WTC11 (cell line): ENCODE results near the gene HCAR2. TPM values are rescaled to one million over a fixed set of nuclear protein-coding genes. Genes with fewer than 3 reads are reported as not detected.
A peak's percentile ranks its signal among the peaks of the same experiment; 100 is the strongest.

Experiments
- ATAC-seq: fragments of 200-7000 bp; cut with Tn5 transposase; 2 replicates; pipeline ENCODE4 v1.10.0; 2021; ENCODE audit warnings: mild to moderate bottlenecking, moderate library complexity
- CTCF ChIA-PET: fragments of 300-600 bp; sonication (Branson Sonifier 250); formaldehyde crosslinking; loops from one replicate; lab custom pipeline; 2021; ENCODE audit warnings: antibody characterized with exemption; lab: Charles Lee
- POLR2A ChIA-PET: fragments of 350-600 bp; sonication (Branson Sonifier 250); formaldehyde crosslinking; loops from one replicate; lab custom pipeline; 2021; ENCODE audit warnings: antibody characterized with exemption; lab: Charles Lee
- DNase-seq: peaks from one replicate; pipeline ENCODE4 v3.0.0; 2021; ENCODE audit warnings: low spot score
- H3K27ac Mint-ChIP-seq: 2 replicates; pipeline ENCODE4 v1.8.0; 2021; ENCODE audit warnings: mixed read lengths
- H3K27me3 Mint-ChIP-seq: 2 replicates; pipeline ENCODE4 v1.8.0; 2021; ENCODE audit warnings: low read depth, mild to moderate bottlenecking, moderate library complexity, mixed read lengths
- H3K36me3 Mint-ChIP-seq: 2 replicates; pipeline ENCODE4 v1.8.0; 2021; ENCODE audit warnings: mixed read lengths
- H3K4me1 Mint-ChIP-seq: 2 replicates; pipeline ENCODE4 v1.8.0; 2022; ENCODE audit warnings: mixed read lengths
- H3K4me3 Mint-ChIP-seq: 2 replicates; pipeline ENCODE4 v1.8.0; 2021; ENCODE audit warnings: mild to moderate bottlenecking, moderate library complexity, mixed read lengths
- H3K9me3 Mint-ChIP-seq: 2 replicates; pipeline ENCODE4 v1.8.0; 2021; ENCODE audit warnings: mixed read lengths
- FOXK1 ChIP-seq: sonication (generic); formaldehyde crosslinking; IDR thresholded peaks from 2 replicates; pipeline ENCODE4 v1.8.0; 2022; ENCODE audit warnings: mild to moderate bottlenecking, moderate library complexity, missing genetic modification reagents
- GABPB1 ChIP-seq: sonication (generic); formaldehyde crosslinking; IDR thresholded peaks from 2 replicates; pipeline ENCODE4 v1.8.1; 2023; ENCODE audit warnings: mild to moderate bottlenecking, missing genetic modification reagents
- GRHL2 ChIP-seq: fragments of 250-450 bp; sonication (Bioruptor Pico); IDR thresholded peaks from 2 replicates; pipeline ENCODE4 v1.8.0; 2022; ENCODE audit warnings: mild to moderate bottlenecking, moderate library complexity; ENCODE audit not compliant: insufficient replicate concordance, severe bottlenecking
- JAZF1 ChIP-seq: fragments of 250-450 bp; sonication (Bioruptor Pico); IDR thresholded peaks from 2 replicates; pipeline ENCODE4 v1.9.0; 2021; ENCODE audit warnings: moderate library complexity, mild to moderate bottlenecking, inconsistent platforms
- OVOL2 ChIP-seq: fragments of 250-450 bp; sonication (Bioruptor Pico); IDR thresholded peaks from 2 replicates; pipeline ENCODE4 v1.9.0; 2021; ENCODE audit warnings: mild to moderate bottlenecking, borderline replicate concordance
- RORB ChIP-seq: fragments of 250-450 bp; sonication (Bioruptor Pico); IDR thresholded peaks from 2 replicates; pipeline ENCODE4 v1.9.0; 2021; ENCODE audit warnings: mild to moderate bottlenecking
- SMAD4 ChIP-seq: sonication (generic); formaldehyde crosslinking; IDR thresholded peaks from 2 replicates; pipeline ENCODE4 v1.8.0; 2022; ENCODE audit warnings: mild to moderate bottlenecking, missing genetic modification reagents
- ZBTB21 ChIP-seq: sonication (generic); formaldehyde crosslinking; IDR thresholded peaks from 2 replicates; pipeline ENCODE4 v1.8.1; 2023; ENCODE audit warnings: mild to moderate bottlenecking, missing genetic modification reagents, borderline replicate concordance
- ZNF121 ChIP-seq: sonication (generic); formaldehyde crosslinking; IDR thresholded peaks from 2 replicates; pipeline ENCODE4 v1.8.0; 2023; ENCODE audit warnings: missing genetic modification reagents
- ZNF423 ChIP-seq: fragments of 250-450 bp; sonication (Bioruptor Pico); IDR thresholded peaks from 2 replicates; pipeline ENCODE4 v2.1.2; 2022; ENCODE audit warnings: mild to moderate bottlenecking, moderate library complexity
- ZNF671 ChIP-seq: fragments of 250-450 bp; sonication (Bioruptor Pico); IDR thresholded peaks from 2 replicates; pipeline ENCODE4 v1.8.0; 2021; ENCODE audit warnings: mild to moderate bottlenecking
- total RNA-seq: library from RNA; stranded (reverse); gene quantifications from 3 replicates; pipeline ENCODE4 v1.2.3, GENCODE V29; 2021
- TF ChIP-seq, protein P1 (sequence below): sonication (generic); formaldehyde crosslinking; IDR thresholded peaks from 2 replicates; pipeline ENCODE4 v1.8.0; 2023; ENCODE audit warnings: mild to moderate bottlenecking, missing genetic modification reagents
- TF ChIP-seq, protein P2 (sequence below): sonication (generic); formaldehyde crosslinking; IDR thresholded peaks from 2 replicates; pipeline ENCODE4 v1.8.0; 2022; ENCODE audit warnings: mild to moderate bottlenecking, missing genetic modification reagents
- TF ChIP-seq, protein P3 (sequence below): sonication (generic); formaldehyde crosslinking; conservative IDR thresholded peaks from 2 replicates; pipeline ENCODE4 v1.8.1; 2022; ENCODE audit warnings: mild to moderate bottlenecking, missing genetic modification reagents
- TF ChIP-seq, protein P4 (sequence below): sonication (generic); formaldehyde crosslinking; IDR thresholded peaks from 2 replicates; pipeline ENCODE4 v1.8.0; 2022; ENCODE audit warnings: mild to moderate bottlenecking, missing genetic modification reagents
- TF ChIP-seq, protein P5 (sequence below): sonication (generic); formaldehyde crosslinking; IDR thresholded peaks from 2 replicates; pipeline ENCODE4 v1.8.1; 2023; ENCODE audit warnings: mild to moderate bottlenecking, moderate library complexity, missing genetic modification reagents
- TF ChIP-seq, protein P6 (sequence below): sonication (generic); formaldehyde crosslinking; IDR thresholded peaks from 2 replicates; pipeline ENCODE4 v1.8.1; 2023; ENCODE audit warnings: mild to moderate bottlenecking, missing genetic modification reagents, moderate library complexity
- TF ChIP-seq, protein P7 (sequence below): sonication (generic); formaldehyde crosslinking; IDR thresholded peaks from 2 replicates; pipeline ENCODE4 v1.8.1; 2022; ENCODE audit warnings: mild to moderate bottlenecking, moderate library complexity, missing genetic modification reagents
- TF ChIP-seq, protein P8 (sequence below): sonication (generic); formaldehyde crosslinking; IDR thresholded peaks from 2 replicates; pipeline ENCODE4 v1.8.1; 2023; ENCODE audit warnings: mild to moderate bottlenecking, missing genetic modification reagents, moderate library complexity
- TF ChIP-seq, protein P9 (sequence below): fragments of 250-450 bp; sonication (Bioruptor Pico); IDR thresholded peaks from 2 replicates; pipeline ENCODE4 v1.9.0; 2021; ENCODE audit warnings: mild to moderate bottlenecking
- TF ChIP-seq, protein P10 (sequence below): sonication (generic); formaldehyde crosslinking; conservative IDR thresholded peaks from 2 replicates; pipeline ENCODE4 v1.8.1; 2023; ENCODE audit warnings: mild to moderate bottlenecking, low read depth, missing genetic modification reagents, moderate library complexity

Gene HCAR2
- total RNA-seq, 1 experiment from 2014 or later, result not detected

DNA sequence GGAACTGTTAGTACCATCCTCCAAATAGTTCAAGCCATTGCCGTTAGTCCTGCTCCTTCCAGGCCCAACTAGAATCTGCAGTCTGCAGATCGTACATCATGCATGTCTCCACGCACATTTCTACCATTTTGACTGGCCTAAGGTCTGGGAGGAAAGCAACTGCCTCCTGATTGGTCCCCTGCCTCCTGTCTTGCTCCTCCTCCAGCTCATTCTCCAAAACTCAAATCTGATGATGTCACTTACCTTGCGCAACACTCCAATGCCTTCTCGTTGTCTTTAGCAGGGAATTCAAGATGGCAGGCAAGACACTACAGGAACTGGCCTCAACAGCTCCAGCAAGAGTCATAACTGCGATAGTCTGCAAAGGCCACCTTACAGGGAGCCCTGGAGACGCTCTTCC lies 37.2 kb upstream of the HCAR2 start (continued):
- no peak for TF ChIP-seq ZNF121 (CRISPR knock-in tag)
- TF ChIP-seq, protein P1, sequence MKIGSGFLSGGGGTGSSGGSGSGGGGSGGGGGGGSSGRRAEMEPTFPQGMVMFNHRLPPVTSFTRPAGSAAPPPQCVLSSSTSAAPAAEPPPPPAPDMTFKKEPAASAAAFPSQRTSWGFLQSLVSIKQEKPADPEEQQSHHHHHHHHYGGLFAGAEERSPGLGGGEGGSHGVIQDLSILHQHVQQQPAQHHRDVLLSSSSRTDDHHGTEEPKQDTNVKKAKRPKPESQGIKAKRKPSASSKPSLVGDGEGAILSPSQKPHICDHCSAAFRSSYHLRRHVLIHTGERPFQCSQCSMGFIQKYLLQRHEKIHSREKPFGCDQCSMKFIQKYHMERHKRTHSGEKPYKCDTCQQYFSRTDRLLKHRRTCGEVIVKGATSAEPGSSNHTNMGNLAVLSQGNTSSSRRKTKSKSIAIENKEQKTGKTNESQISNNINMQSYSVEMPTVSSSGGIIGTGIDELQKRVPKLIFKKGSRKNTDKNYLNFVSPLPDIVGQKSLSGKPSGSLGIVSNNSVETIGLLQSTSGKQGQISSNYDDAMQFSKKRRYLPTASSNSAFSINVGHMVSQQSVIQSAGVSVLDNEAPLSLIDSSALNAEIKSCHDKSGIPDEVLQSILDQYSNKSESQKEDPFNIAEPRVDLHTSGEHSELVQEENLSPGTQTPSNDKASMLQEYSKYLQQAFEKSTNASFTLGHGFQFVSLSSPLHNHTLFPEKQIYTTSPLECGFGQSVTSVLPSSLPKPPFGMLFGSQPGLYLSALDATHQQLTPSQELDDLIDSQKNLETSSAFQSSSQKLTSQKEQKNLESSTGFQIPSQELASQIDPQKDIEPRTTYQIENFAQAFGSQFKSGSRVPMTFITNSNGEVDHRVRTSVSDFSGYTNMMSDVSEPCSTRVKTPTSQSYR (CRISPR knock-in tag), result no peak
- TF ChIP-seq ZBTB21, result no peak
- TF ChIP-seq JAZF1 (CRISPR knock-in tag), result no peak
- TF ChIP-seq FOXK1 (CRISPR knock-in tag), result no peak
- TF ChIP-seq, protein P2, sequence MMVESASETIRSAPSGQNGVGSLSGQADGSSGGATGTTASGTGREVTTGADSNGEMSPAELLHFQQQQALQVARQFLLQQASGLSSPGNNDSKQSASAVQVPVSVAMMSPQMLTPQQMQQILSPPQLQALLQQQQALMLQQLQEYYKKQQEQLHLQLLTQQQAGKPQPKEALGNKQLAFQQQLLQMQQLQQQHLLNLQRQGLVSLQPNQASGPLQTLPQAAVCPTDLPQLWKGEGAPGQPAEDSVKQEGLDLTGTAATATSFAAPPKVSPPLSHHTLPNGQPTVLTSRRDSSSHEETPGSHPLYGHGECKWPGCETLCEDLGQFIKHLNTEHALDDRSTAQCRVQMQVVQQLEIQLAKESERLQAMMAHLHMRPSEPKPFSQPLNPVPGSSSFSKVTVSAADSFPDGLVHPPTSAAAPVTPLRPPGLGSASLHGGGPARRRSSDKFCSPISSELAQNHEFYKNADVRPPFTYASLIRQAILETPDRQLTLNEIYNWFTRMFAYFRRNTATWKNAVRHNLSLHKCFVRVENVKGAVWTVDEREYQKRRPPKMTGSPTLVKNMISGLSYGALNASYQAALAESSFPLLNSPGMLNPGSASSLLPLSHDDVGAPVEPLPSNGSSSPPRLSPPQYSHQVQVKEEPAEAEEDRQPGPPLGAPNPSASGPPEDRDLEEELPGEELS (CRISPR knock-in tag), result no peak
- TF ChIP-seq SMAD4 (CRISPR knock-in tag), result no peak
- TF ChIP-seq GRHL2 (CRISPR knock-in tag), result no peak
- TF ChIP-seq, protein P3, sequence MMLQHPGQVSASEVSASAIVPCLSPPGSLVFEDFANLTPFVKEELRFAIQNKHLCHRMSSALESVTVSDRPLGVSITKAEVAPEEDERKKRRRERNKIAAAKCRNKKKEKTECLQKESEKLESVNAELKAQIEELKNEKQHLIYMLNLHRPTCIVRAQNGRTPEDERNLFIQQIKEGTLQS (CRISPR knock-in tag), result no peak
- no peak for TF ChIP-seq OVOL2 (CRISPR knock-in tag)
- TF ChIP-seq, protein P4, sequence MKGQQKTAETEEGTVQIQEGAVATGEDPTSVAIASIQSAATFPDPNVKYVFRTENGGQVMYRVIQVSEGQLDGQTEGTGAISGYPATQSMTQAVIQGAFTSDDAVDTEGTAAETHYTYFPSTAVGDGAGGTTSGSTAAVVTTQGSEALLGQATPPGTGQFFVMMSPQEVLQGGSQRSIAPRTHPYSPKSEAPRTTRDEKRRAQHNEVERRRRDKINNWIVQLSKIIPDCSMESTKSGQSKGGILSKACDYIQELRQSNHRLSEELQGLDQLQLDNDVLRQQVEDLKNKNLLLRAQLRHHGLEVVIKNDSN (CRISPR knock-in tag), result no peak
- TF ChIP-seq, protein P5, sequence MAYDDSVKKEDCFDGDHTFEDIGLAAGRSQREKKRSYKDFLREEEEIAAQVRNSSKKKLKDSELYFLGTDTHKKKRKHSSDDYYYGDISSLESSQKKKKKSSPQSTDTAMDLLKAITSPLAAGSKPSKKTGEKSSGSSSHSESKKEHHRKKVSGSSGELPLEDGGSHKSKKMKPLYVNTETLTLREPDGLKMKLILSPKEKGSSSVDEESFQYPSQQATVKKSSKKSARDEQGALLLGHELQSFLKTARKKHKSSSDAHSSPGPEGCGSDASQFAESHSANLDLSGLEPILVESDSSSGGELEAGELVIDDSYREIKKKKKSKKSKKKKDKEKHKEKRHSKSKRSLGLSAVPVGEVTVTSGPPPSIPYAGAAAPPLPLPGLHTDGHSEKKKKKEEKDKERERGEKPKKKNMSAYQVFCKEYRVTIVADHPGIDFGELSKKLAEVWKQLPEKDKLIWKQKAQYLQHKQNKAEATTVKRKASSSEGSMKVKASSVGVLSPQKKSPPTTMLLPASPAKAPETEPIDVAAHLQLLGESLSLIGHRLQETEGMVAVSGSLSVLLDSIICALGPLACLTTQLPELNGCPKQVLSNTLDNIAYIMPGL (CRISPR knock-in tag), result no peak

DNA sequence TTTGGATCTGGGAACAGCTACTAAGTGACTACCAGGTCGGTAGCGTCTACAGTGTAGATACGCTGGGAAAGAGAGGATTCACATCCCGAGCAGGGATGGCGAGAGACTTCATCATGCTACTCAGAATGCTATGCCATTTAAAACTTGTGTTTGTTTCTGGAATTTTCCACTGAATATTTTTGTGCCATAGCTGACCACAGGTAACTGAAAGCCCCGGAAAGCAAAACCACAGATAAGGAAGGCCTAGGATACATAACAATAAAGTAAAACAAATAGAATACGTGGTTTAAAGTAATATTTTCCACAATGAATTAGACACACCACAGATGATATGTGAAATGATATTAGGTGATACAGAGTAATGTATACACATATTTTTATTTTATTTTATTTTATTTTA lies 35.4 kb upstream of the HCAR2 start:
- no peaks in the 10 kb centered on the region for H3K4me1 Mint-ChIP-seq
- no peak for DNase-seq
- peaks cover 8% of the 10 kb centered on the region for H3K9me3 Mint-ChIP-seq
- no peak for ATAC-seq
- peaks cover 3% of the 10 kb centered on the region; the same call in 1 of the 2 replicates for H3K27me3 Mint-ChIP-seq
- no peak overlapping the region for H3K4me3 Mint-ChIP-seq
- ChIA-PET CTCF (no interaction called here), POLR2A (no interaction called here)
- peaks cover 3% of the 10 kb centered on the region for H3K36me3 Mint-ChIP-seq
- H3K27ac Mint-ChIP-seq, result peak overlapping the region; percentile 48; the same call in 1 of the 2 replicates
- TF ChIP-seq, protein P6, sequence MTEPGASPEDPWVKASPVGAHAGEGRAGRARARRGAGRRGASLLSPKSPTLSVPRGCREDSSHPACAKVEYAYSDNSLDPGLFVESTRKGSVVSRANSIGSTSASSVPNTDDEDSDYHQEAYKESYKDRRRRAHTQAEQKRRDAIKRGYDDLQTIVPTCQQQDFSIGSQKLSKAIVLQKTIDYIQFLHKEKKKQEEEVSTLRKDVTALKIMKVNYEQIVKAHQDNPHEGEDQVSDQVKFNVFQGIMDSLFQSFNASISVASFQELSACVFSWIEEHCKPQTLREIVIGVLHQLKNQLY, result no peak
- TF ChIP-seq, protein P7, sequence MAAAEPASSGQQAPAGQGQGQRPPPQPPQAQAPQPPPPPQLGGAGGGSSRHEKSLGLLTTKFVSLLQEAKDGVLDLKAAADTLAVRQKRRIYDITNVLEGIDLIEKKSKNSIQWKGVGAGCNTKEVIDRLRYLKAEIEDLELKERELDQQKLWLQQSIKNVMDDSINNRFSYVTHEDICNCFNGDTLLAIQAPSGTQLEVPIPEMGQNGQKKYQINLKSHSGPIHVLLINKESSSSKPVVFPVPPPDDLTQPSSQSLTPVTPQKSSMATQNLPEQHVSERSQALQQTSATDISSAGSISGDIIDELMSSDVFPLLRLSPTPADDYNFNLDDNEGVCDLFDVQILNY (CRISPR knock-in tag), result no peak
- TF ChIP-seq GABPB1 (CRISPR knock-in tag), result no peak
- TF ChIP-seq, protein P8, sequence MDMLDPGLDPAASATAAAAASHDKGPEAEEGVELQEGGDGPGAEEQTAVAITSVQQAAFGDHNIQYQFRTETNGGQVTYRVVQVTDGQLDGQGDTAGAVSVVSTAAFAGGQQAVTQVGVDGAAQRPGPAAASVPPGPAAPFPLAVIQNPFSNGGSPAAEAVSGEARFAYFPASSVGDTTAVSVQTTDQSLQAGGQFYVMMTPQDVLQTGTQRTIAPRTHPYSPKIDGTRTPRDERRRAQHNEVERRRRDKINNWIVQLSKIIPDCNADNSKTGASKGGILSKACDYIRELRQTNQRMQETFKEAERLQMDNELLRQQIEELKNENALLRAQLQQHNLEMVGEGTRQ, result no peak
- no peak for TF ChIP-seq ZNF121 (CRISPR knock-in tag)
- TF ChIP-seq, protein P9, sequence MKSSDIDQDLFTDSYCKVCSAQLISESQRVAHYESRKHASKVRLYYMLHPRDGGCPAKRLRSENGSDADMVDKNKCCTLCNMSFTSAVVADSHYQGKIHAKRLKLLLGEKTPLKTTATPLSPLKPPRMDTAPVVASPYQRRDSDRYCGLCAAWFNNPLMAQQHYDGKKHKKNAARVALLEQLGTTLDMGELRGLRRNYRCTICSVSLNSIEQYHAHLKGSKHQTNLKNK (CRISPR knock-in tag), result no peak
- no peak for TF ChIP-seq ZNF423 (CRISPR knock-in tag)
- TF ChIP-seq RORB (CRISPR knock-in tag), result no peak
- TF ChIP-seq ZNF671 (CRISPR knock-in tag), result no peak
- TF ChIP-seq, protein P10, sequence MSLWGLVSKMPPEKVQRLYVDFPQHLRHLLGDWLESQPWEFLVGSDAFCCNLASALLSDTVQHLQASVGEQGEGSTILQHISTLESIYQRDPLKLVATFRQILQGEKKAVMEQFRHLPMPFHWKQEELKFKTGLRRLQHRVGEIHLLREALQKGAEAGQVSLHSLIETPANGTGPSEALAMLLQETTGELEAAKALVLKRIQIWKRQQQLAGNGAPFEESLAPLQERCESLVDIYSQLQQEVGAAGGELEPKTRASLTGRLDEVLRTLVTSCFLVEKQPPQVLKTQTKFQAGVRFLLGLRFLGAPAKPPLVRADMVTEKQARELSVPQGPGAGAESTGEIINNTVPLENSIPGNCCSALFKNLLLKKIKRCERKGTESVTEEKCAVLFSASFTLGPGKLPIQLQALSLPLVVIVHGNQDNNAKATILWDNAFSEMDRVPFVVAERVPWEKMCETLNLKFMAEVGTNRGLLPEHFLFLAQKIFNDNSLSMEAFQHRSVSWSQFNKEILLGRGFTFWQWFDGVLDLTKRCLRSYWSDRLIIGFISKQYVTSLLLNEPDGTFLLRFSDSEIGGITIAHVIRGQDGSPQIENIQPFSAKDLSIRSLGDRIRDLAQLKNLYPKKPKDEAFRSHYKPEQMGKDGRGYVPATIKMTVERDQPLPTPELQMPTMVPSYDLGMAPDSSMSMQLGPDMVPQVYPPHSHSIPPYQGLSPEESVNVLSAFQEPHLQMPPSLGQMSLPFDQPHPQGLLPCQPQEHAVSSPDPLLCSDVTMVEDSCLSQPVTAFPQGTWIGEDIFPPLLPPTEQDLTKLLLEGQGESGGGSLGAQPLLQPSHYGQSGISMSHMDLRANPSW (CRISPR knock-in tag), result no peak
